Neural cell (in vitro differentiated cells): ENCODE results near the gene ANKLE1.

Source experiments
- CTCF ChIP-seq: fragments of 450-650 bp; IDR thresholded peaks from 2 replicates; pipeline ENCODE4 v1.5.1; 2014; ENCODE audit warnings: antibody characterized with exemption, mild to moderate bottlenecking, moderate library complexity; ENCODE audit not compliant: poor library complexity, severe bottlenecking
- EP300 ChIP-seq: fragments of 450-650 bp; conservative IDR thresholded peaks from 2 replicates; pipeline ENCODE4 v1.6.1; 2014; ENCODE audit warnings: antibody characterized with exemption, mild to moderate bottlenecking, moderate library complexity; ENCODE audit not compliant: poor library complexity, severe bottlenecking
- EZH2 ChIP-seq: fragments of 200-600, 300-800 bp; shearing (Covaris generic), sonication (generic); IDR thresholded peaks from 2 replicates; pipeline ENCODE4 v1.6.1; 2014; ENCODE audit warnings: antibody characterized with exemption, low read length, borderline replicate concordance, mild to moderate bottlenecking; ENCODE audit not compliant: insufficient read depth, poor library complexity, severe bottlenecking
- MXI1 ChIP-seq: fragments of 450-650 bp; conservative IDR thresholded peaks from 2 replicates; pipeline ENCODE4 v1.6.1; 2014; ENCODE audit warnings: antibody characterized with exemption, mild to moderate bottlenecking; ENCODE audit not compliant: poor library complexity, severe bottlenecking
- POLR2AphosphoS5 ChIP-seq: IDR thresholded peaks from 2 replicates; pipeline ENCODE4 v1.6.1; 2012
- RAD21 ChIP-seq: fragments of 450-650 bp; conservative IDR thresholded peaks from 2 replicates; pipeline ENCODE4 v1.6.1; 2014; ENCODE audit warnings: antibody characterized with exemption, mild to moderate bottlenecking, moderate library complexity
- SMC3 ChIP-seq: fragments of 450-650 bp; conservative IDR thresholded peaks from 2 replicates; pipeline ENCODE4 v1.6.1; 2014; ENCODE audit warnings: antibody characterized with exemption, mild to moderate bottlenecking, moderate library complexity; ENCODE audit not compliant: poor library complexity
- TF ChIP-seq, protein P1 (sequence below): IDR thresholded peaks from 2 replicates; pipeline ENCODE4 v1.6.1; 2012; ENCODE audit warnings: borderline replicate concordance

DNA sequence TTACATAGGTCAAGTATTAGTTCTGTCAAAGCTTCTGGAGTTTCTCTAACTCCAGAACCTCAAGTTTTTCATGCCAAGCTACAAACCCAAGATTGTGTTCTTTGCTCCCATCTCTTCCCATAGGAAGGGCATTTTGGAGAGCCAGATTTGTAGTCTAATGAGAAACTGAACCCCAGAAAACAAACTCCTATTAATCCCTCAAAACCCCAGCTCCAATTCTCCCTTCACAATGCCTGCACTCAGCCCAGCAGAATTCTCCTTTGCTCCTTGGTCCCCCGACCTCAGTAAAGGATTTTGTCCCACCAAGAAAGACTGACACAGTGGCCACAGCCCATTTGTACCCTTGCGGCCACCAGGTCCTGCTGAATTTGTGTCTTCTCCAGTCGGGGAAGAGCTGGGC, 25.6 kb upstream of the ANKLE1 start:
- TF ChIP-seq CTCF (no peak), POLR2AphosphoS5 (no peak), RAD21 (no peak), SMC3 (no peak), MXI1 (no peak), EZH2 (no peak), EP300 (no peak)
- TF ChIP-seq, protein P1, sequence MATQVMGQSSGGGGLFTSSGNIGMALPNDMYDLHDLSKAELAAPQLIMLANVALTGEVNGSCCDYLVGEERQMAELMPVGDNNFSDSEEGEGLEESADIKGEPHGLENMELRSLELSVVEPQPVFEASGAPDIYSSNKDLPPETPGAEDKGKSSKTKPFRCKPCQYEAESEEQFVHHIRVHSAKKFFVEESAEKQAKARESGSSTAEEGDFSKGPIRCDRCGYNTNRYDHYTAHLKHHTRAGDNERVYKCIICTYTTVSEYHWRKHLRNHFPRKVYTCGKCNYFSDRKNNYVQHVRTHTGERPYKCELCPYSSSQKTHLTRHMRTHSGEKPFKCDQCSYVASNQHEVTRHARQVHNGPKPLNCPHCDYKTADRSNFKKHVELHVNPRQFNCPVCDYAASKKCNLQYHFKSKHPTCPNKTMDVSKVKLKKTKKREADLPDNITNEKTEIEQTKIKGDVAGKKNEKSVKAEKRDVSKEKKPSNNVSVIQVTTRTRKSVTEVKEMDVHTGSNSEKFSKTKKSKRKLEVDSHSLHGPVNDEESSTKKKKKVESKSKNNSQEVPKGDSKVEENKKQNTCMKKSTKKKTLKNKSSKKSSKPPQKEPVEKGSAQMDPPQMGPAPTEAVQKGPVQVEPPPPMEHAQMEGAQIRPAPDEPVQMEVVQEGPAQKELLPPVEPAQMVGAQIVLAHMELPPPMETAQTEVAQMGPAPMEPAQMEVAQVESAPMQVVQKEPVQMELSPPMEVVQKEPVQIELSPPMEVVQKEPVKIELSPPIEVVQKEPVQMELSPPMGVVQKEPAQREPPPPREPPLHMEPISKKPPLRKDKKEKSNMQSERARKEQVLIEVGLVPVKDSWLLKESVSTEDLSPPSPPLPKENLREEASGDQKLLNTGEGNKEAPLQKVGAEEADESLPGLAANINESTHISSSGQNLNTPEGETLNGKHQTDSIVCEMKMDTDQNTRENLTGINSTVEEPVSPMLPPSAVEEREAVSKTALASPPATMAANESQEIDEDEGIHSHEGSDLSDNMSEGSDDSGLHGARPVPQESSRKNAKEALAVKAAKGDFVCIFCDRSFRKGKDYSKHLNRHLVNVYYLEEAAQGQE, result no peak
